Measurements from ENCODE around the gene TRIM66.

TRIM66 gene

GRCh38 chr11:8699903-8700302, 17.4 kb upstream of the TRIM66 start:
- H3K27ac ChIP-seq (replicated peaks) = no peak overlapping the region
- no peak for TF ChIP-seq GABPA (IDR thresholded peaks at IDR 0.05; ENCODE audit: low read depth)
- no peak for TF ChIP-seq CTCF (IDR thresholded peaks at IDR 0.05; ENCODE audit: insufficient read depth, low read length)
- TF ChIP-seq REST (IDR thresholded peaks at IDR 0.05; ENCODE audit: insufficient replicate concordance, low read depth) = no peak

GRCh38 chr11:8698917-8699441, 16.5 kb upstream of the TRIM66 start:
- Histone ChIP-seq H3K4me3 (replicated peaks; ENCODE audit: insufficient read depth, low read length) (no peak overlapping the region), H3K27ac (replicated peaks) (no peak overlapping the region), H3K27me3 (ENCODE audit: insufficient read depth, poor library complexity, severe bottlenecking) (no peaks in the 10 kb centered on the region)
- DNase-seq (ENCODE audit: low read depth in 1 of 2, low spot score in 1 of 2) = no peak
- TF ChIP-seq POLR2AphosphoS5 (IDR thresholded peaks at IDR 0.05; ENCODE audit: low read depth) (no peak), CTCF (IDR thresholded peaks at IDR 0.05; ENCODE audit: insufficient read depth, low read length) (no peak), GABPA (IDR thresholded peaks at IDR 0.05; ENCODE audit: low read depth) (no peak), REST (IDR thresholded peaks at IDR 0.05; ENCODE audit: insufficient replicate concordance, low read depth) (no peak), SPI1 (IDR thresholded peaks at IDR 0.05; ENCODE audit: borderline replicate concordance, low read depth) (no peak)

More at GRCh38 chr11:8699903-8700302, 17.4 kb upstream of the TRIM66 start:
- no peak overlapping the region for H3K4me3 ChIP-seq (replicated peaks; ENCODE audit: insufficient read depth, low read length)
- H3K27me3 ChIP-seq (ENCODE audit: insufficient read depth, poor library complexity, severe bottlenecking) = no peaks in the 10 kb centered on the region
- peak in 1 of 2 experiments; percentile 59 for DNase-seq (ENCODE audit: low read depth in 1 of 2, low spot score in 1 of 2)

DNA sequence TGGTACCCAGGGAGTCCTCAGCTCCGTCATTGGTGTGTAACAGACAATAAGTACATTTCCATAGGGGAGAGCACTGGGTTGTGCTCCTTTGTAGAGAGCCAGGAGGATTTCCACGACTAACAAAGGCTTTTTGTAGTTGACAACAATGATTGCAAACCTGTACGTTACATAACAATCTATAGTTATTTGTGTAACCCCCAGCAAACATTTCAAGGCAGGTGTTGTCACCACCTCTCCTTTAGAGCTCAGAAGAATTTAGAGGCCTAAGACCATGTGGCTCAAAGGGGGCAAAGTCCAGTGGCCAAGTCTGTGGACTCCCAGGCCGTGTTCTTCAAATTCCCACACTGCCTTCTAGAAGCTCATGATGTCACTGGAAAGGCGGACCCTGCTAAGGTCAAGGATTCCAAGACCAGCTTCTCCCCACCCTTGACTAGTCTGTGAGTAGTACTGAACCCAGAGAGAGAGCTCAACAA, 15.9 kb upstream of the TRIM66 start:
- Histone ChIP-seq H3K27ac (replicated peaks) (no peak overlapping the region), H3K27me3 (ENCODE audit: insufficient read depth, poor library complexity, severe bottlenecking) (no peaks in the 10 kb centered on the region), H3K4me3 (replicated peaks; ENCODE audit: insufficient read depth, low read length) (no peak overlapping the region)
- DNase-seq (ENCODE audit: low read depth in 1 of 2, low spot score in 1 of 2) = no peak
- TF ChIP-seq REST (IDR thresholded peaks at IDR 0.05; ENCODE audit: insufficient replicate concordance, low read depth) = no peak
- no peak for TF ChIP-seq SPI1 (IDR thresholded peaks at IDR 0.05; ENCODE audit: borderline replicate concordance, low read depth)
- no peak for TF ChIP-seq GABPA (IDR thresholded peaks at IDR 0.05; ENCODE audit: low read depth)
- TF ChIP-seq CTCF (IDR thresholded peaks at IDR 0.05; ENCODE audit: insufficient read depth, low read length) = no peak
- no peak for TF ChIP-seq POLR2AphosphoS5 (IDR thresholded peaks at IDR 0.05; ENCODE audit: low read depth)

All from HL-60 (cell line).